Upper lobe of left lung (tissue), 6 donors: ENCODE data around the gene ITPK1. TPM values are rescaled to one million over a fixed set of nuclear protein-coding genes. Genes with fewer than 3 reads are reported as not detected.
A peak's percentile ranks its signal among the peaks of the same experiment; 100 is the strongest.

Experiments used
- ATAC-seq, 2 donors: fragments of 200-7000 bp; cut with Tn5 transposase; one replicate each; pipeline ENCODE4 v1.9.1; 2022; ENCODE audit warnings: mild to moderate bottlenecking in 2 of 2, moderate library complexity in 2 of 2; ENCODE audit not compliant: low FRiP score in 2 of 2
- DNase-seq, 2 donors: peaks; one replicate each; pipeline ENCODE4 v3.0.0-alpha.2; 2019 to 2020
- H3K27ac ChIP-seq, 4 donors: fragments of 200-600 bp; sonication (generic); one replicate each; pipeline ENCODE4 v1.5.1; 2016 to 2019
- H3K27me3 ChIP-seq, 4 donors: fragments of 200-600 bp; sonication (generic); one replicate each; pipeline ENCODE4 v1.5.1; 2017 to 2019
- H3K36me3 ChIP-seq, 4 donors: fragments of 200-600 bp; sonication (generic); one replicate each; pipeline ENCODE4 v1.5.1; 2016 to 2019
- H3K4me1 ChIP-seq, 4 donors: fragments of 200-600 bp; sonication (generic); one replicate each; pipeline ENCODE4 v1.5.1; 2018 to 2019
- H3K4me3 ChIP-seq, 4 donors: fragments of 200-600 bp; sonication (generic); one replicate each; pipeline ENCODE4 v1.5.1; 2017 to 2019; ENCODE audit warnings: mild to moderate bottlenecking in 2 of 4, moderate library complexity in 1 of 4
- H3K9me3 ChIP-seq, 4 donors: fragments of 200-600 bp; sonication (generic); one replicate each; pipeline ENCODE4 v1.5.1; 2018 to 2019
- CTCF ChIP-seq, 6 experiments: fragments of 450-650 bp in 4 of 6; fragments of 200-600 bp in 2 of 6; sonication (generic) in 2 of 6; IDR thresholded peaks; one replicate each; pipeline ENCODE4 v1.5.1; 2016 to 2019; ENCODE audit warnings: antibody characterized with exemption in 6 of 6
- EP300 ChIP-seq, 4 donors: sonication (generic); formaldehyde crosslinking; IDR thresholded peaks; one replicate each; pipeline ENCODE4 v1.5.1; 2017; ENCODE audit warnings: antibody characterized with exemption in 4 of 4, control low read depth in 2 of 4
- POLR2A ChIP-seq, 4 donors: fragments of 450-650 bp; IDR thresholded peaks; one replicate each; pipeline ENCODE4 v1.5.1; 2016 to 2017; ENCODE audit warnings: antibody characterized with exemption in 4 of 4, mild to moderate bottlenecking in 2 of 4
- POLR2AphosphoS5 ChIP-seq, 2 donors: sonication (generic); formaldehyde crosslinking; IDR thresholded peaks; one replicate each; pipeline ENCODE4 v1.5.1; 2017; ENCODE audit warnings: antibody characterized with exemption in 2 of 2
- WGBS, 2 donors: methylation state at CpG; one replicate each; pipeline ENCODE4 v1.1.5; 2017 to 2018; 5-methylcytosine and 5-hydroxymethylcytosine counted together
- total RNA-seq, 6 donors: library from RNA; depleted of rRNA in 4 of 6; stranded (reverse); fragments of >200 nt in 4 of 6; gene quantifications; one replicate each; pipeline versions ENCODE4 v1.1.0 to v1.2.1, GENCODE V29; 2016 to 2021
- donor health status: DM: no; HTN: no; CAD: no; lungs with moderate emphysema.
- donor health status: DM: no; HTN: yes; CAD: no; lungs with severe emphysema.

ITPK1 gene
- total RNA-seq, 6 donors from 2014 or later, result 41.9 to 128 (median 86.1) TPM

- H3K9me3 ChIP-seq, result no peaks in the 10 kb centered on the region
- no peak overlapping the region for H3K27ac ChIP-seq
- 93 to 97% methylated on average over 9 of the region's 9 CpGs for WGBS, 2 donors
- TF ChIP-seq CTCF (IDR thresholded peaks at IDR 0.05), result no peak
- TF ChIP-seq POLR2AphosphoS5 (IDR thresholded peaks at IDR 0.05), result no peak
- TF ChIP-seq POLR2A (IDR thresholded peaks at IDR 0.05), result no peak
- TF ChIP-seq EP300 (IDR thresholded peaks at IDR 0.05), result no peak
- ATAC-seq (no peak), DNase-seq (no peak)
- no peaks in the 10 kb centered on the region for H3K27me3 ChIP-seq
- H3K4me3 ChIP-seq, result no peak overlapping the region
- H3K36me3 ChIP-seq, result peaks cover 0 to 20% (median 2%) of the 10 kb centered on the region in 4 donors
- peaks cover 6 to 20% (median 18%) of the 10 kb centered on the region in 4 donors for H3K4me1 ChIP-seq
Measured at GRCh38 chr14:92995620-92996019, 120.1 kb downstream of the ITPK1 start.

- Histone ChIP-seq H3K9me3 (no peaks in the 10 kb centered on the region), H3K27ac (no peak overlapping the region), H3K4me3 (no peak overlapping the region), H3K36me3 (peaks cover 0 to 20% (median 2%) of the 10 kb centered on the region in 4 donors), H3K4me1 (peaks cover 6 to 23% (median 19%) of the 10 kb centered on the region in 4 donors), H3K27me3 (no peaks in the 10 kb centered on the region)
- no peak for TF ChIP-seq POLR2AphosphoS5 (IDR thresholded peaks at IDR 0.05)
- TF ChIP-seq EP300 (IDR thresholded peaks at IDR 0.05), result no peak
- TF ChIP-seq POLR2A (IDR thresholded peaks at IDR 0.05), result no peak
- TF ChIP-seq CTCF (IDR thresholded peaks at IDR 0.05), result no peak
- 96 to 97% methylated on average over 11 of the region's 11 CpGs for WGBS, 2 donors
- DNase-seq (no peak), ATAC-seq (no peak)
Measured at GRCh38 chr14:92994942-92995341, 120.8 kb downstream of the ITPK1 start.

- ATAC-seq, result no peak
- Histone ChIP-seq H3K36me3 (peaks cover 0 to 18% (median 2%) of the 10 kb centered on the region in 4 donors), H3K27me3 (no peaks in the 10 kb centered on the region), H3K9me3 (no peaks in the 10 kb centered on the region), H3K4me3 (no peak overlapping the region), H3K4me1 (peaks cover 6 to 23% (median 19%) of the 10 kb centered on the region in 4 donors), H3K27ac (peak overlapping the region in 3 of 4 donors; percentile 59 to 77 (median 68))
- no peak for DNase-seq
- 89 to 90% methylated on average over 12 of the region's 12 CpGs for WGBS, 2 donors
- TF ChIP-seq EP300 (IDR thresholded peaks at IDR 0.05) (no peak), CTCF (IDR thresholded peaks at IDR 0.05) (no peak), POLR2AphosphoS5 (IDR thresholded peaks at IDR 0.05) (no peak), POLR2A (IDR thresholded peaks at IDR 0.05) (no peak)
Measured at GRCh38 chr14:92994131-92994676, 121.5 kb downstream of the ITPK1 start.

- TF ChIP-seq POLR2A (IDR thresholded peaks at IDR 0.05) (no peak), CTCF (IDR thresholded peaks at IDR 0.05) (peak in 1 of 6 experiments; percentile 12), EP300 (IDR thresholded peaks at IDR 0.05) (peak in 1 of 4 donors; percentile 50), POLR2AphosphoS5 (IDR thresholded peaks at IDR 0.05) (peak in 1 of 2 donors; percentile 41)
- Histone ChIP-seq H3K27me3 (no peaks in the 10 kb centered on the region), H3K36me3 (peaks cover 0 to 16% (median 2%) of the 10 kb centered on the region in 4 donors), H3K9me3 (no peaks in the 10 kb centered on the region), H3K27ac (peak overlapping the region; percentile 36 to 77 (median 64)), H3K4me3 (no peak overlapping the region), H3K4me1 (peaks cover 6 to 23% (median 19%) of the 10 kb centered on the region in 4 donors)
- ATAC-seq (peak; percentile 44 to 71), DNase-seq (peak in 1 of 2 donors; percentile 86)
- 73% methylated on average over 6 to 9 of the region's 9 CpGs for WGBS, 2 donors
Measured at GRCh38 chr14:92993302-92993701, 122.4 kb downstream of the ITPK1 start.

DNA sequence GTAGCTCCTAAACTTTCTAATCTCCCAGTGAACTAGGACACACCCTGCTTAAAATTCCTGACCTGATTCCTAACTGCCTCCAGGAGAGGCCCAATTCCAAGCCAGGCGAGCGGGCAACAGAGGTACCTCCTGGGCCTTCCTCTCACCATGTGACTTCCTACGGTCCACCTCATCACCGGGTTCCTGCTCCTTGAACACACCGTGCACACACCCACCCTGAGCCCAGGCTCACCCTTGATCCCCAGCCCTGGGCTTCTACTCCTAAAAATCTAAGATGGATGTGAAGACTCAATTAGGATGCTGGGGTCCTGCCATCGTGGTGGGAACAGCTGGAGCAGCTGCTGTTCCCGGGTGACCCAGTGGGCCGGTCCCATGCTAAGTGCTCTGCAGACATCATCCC lies 124.2 kb downstream of the ITPK1 start:
- no peak for TF ChIP-seq EP300 (IDR thresholded peaks at IDR 0.05)
- TF ChIP-seq CTCF (IDR thresholded peaks at IDR 0.05), result no peak
- TF ChIP-seq POLR2A (IDR thresholded peaks at IDR 0.05), result no peak
- TF ChIP-seq POLR2AphosphoS5 (IDR thresholded peaks at IDR 0.05), result no peak
- no peak overlapping the region for H3K27ac ChIP-seq
- 86 to 89% methylated on average over 7 to 8 of the region's 8 CpGs for WGBS, 2 donors

More for the DNA sequence above, 124.2 kb downstream of the ITPK1 start:
- no peak overlapping the region for H3K4me3 ChIP-seq
- H3K9me3 ChIP-seq, result no peaks in the 10 kb centered on the region
- peaks cover 0 to 16% (median under 1%) of the 10 kb centered on the region in 4 donors for H3K36me3 ChIP-seq
- H3K4me1 ChIP-seq, result peaks cover 13 to 32% (median 24%) of the 10 kb centered on the region in 4 donors
- no peaks in the 10 kb centered on the region for H3K27me3 ChIP-seq
- DNase-seq (no peak), ATAC-seq (no peak)
